Central memory CD8-positive, alpha-beta T cell (primary cell): Measurements from ENCODE around the gene TEAD1.

ENCODE experiments used
- ATAC-seq: fragments of 150-1000 bp; cut with Tn5 transposase; replicated peaks from 2 replicates; pipeline ENCODE4 v1.10.0; 2022; ENCODE audit warnings: mild to moderate bottlenecking, moderate FRiP score, moderate number of reproducible peaks; ENCODE audit not compliant: poor library complexity, severe bottlenecking; ENCODE audit errors: extremely low read depth
- DNase-seq, 2 donors: peaks; one replicate each; pipeline ENCODE4 v3.0.0; 2021; ENCODE audit warnings: low spot score in 2 of 2
- H3K27ac Mint-ChIP-seq: one replicate; pipeline ENCODE4 v1.8.0; 2022; ENCODE audit warnings: low read depth, mild to moderate bottlenecking, moderate library complexity, mixed read lengths
- H3K27me3 Mint-ChIP-seq: one replicate; pipeline ENCODE4 v1.8.0; 2022; ENCODE audit warnings: mixed read lengths
- H3K36me3 Mint-ChIP-seq: one replicate; pipeline ENCODE4 v1.8.0; 2022; ENCODE audit warnings: mild to moderate bottlenecking, moderate library complexity, mixed read lengths; ENCODE audit not compliant: insufficient read depth
- H3K4me1 Mint-ChIP-seq: one replicate; pipeline ENCODE4 v1.8.0; 2022; ENCODE audit warnings: mixed read lengths
- H3K4me3 Mint-ChIP-seq: one replicate; pipeline ENCODE4 v1.8.0; 2022; ENCODE audit warnings: mild to moderate bottlenecking, moderate library complexity, mixed read lengths
- H3K9me3 Mint-ChIP-seq: one replicate; pipeline ENCODE4 v1.8.0; 2022; ENCODE audit warnings: mixed read lengths

The TEAD1 gene

GRCh38 chr11:12789054-12789453, 114.8 kb downstream of the TEAD1 start:
- no peaks in the 10 kb centered on the region for H3K36me3 Mint-ChIP-seq
- H3K27ac Mint-ChIP-seq = no peak overlapping the region
- no peak for ATAC-seq
- no peaks in the 10 kb centered on the region for H3K4me1 Mint-ChIP-seq
- H3K4me3 Mint-ChIP-seq = no peak overlapping the region
- H3K27me3 Mint-ChIP-seq = peaks cover 6% of the 10 kb centered on the region
- no peaks in the 10 kb centered on the region for H3K9me3 Mint-ChIP-seq
- DNase-seq = no peak

DNA sequence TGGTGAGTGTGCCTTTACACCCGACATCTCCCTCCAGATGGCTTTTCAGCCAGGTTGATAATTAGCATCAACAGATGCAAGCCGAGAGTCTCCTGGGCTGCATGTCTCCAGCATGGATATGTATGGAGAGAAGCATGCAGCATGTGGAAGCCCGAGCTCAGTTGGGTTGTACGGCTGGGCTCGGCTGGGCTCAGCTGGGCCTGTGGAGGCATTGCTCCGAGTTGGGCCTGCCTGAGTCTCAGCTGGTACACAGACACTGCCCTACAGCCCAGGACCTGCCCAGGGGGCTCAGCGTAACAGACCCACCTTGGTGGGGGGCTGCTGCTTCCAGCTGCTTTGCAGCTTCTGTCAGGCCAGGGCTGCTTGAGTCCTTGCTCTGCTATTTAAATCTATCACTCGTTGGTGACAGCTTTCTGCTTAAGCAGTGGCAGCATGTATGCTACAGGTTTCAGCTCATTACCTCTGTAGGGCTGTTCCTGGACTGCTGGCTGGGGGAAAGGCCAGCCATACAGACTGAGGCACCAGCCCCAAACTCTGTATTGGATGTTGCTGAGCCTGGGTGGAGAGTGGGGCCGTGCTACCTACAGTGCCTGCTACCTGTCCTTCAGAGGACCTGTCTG, 115.5 kb downstream of the TEAD1 start:
- Mint-ChIP-seq H3K36me3 (no peaks in the 10 kb centered on the region), H3K4me1 (no peaks in the 10 kb centered on the region), H3K9me3 (no peaks in the 10 kb centered on the region), H3K27me3 (no peaks in the 10 kb centered on the region), H3K27ac (no peak overlapping the region), H3K4me3 (no peak overlapping the region)
- no peak for ATAC-seq
- DNase-seq = no peak

- no peaks in the 10 kb centered on the region for H3K36me3 Mint-ChIP-seq
- no peaks in the 10 kb centered on the region for H3K4me1 Mint-ChIP-seq
- DNase-seq (no peak), ATAC-seq (no peak)
- H3K4me3 Mint-ChIP-seq = no peak overlapping the region
- H3K27ac Mint-ChIP-seq = no peak overlapping the region
- peaks cover 8% of the 10 kb centered on the region for H3K27me3 Mint-ChIP-seq
- no peaks in the 10 kb centered on the region for H3K9me3 Mint-ChIP-seq
Observed at GRCh38 chr11:12790861-12791616, 116.8 kb downstream of the TEAD1 start.

DNA sequence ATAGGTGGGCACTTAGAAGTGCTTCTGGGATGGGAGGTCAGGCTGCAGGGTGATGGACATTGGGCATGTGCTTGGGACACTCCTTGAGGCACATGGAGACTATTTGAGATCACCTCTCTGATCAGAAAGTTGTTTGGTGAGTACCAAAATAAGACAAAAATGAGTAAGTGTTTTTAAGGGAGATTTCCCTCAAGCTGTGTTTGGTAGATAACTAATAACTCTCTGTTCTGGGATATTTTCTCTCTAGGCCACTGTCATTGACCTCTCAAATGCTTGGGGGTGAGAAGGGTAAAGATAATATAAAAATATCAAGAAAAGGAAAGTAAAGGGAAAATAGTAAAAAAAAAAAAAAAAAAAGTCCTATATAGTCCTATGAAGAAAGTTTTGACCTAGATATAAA, 117.8 kb downstream of the TEAD1 start:
- Mint-ChIP-seq H3K27ac (no peak overlapping the region), H3K9me3 (no peaks in the 10 kb centered on the region), H3K27me3 (peaks cover 12% of the 10 kb centered on the region), H3K36me3 (no peaks in the 10 kb centered on the region), H3K4me3 (no peak overlapping the region), H3K4me1 (no peaks in the 10 kb centered on the region)
- ATAC-seq = no peak
- DNase-seq = no peak

DNA sequence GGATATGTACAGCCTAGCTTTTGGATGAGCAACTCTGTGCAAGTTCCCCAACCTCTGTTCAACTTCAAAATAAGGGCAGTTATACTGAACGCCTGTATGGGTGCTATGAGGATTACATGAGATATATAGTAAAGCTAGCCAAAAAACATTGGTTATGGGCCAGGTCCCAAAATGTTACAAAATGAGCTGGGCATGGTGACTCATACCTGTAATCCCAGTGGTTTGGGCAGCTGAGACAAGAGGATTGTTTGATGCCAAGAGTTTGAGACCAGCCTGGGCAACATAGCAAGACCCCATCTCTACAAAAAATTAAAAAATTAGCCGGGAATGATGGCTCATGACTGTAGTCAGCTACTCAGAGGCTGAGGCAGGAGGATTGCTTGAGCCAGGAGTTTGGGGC, 118.4 kb downstream of the TEAD1 start:
- no peak for DNase-seq
- no peak overlapping the region for H3K27ac Mint-ChIP-seq
- H3K36me3 Mint-ChIP-seq = no peaks in the 10 kb centered on the region
- no peak overlapping the region for H3K4me3 Mint-ChIP-seq
- H3K4me1 Mint-ChIP-seq = no peaks in the 10 kb centered on the region
- H3K9me3 Mint-ChIP-seq = no peaks in the 10 kb centered on the region
- ATAC-seq = no peak
- peaks cover 18% of the 10 kb centered on the region for H3K27me3 Mint-ChIP-seq

- Mint-ChIP-seq H3K36me3 (no peaks in the 10 kb centered on the region), H3K9me3 (no peaks in the 10 kb centered on the region), H3K27me3 (peaks cover 23% of the 10 kb centered on the region), H3K4me3 (no peak overlapping the region), H3K4me1 (no peaks in the 10 kb centered on the region), H3K27ac (no peak overlapping the region)
- DNase-seq = no peak
- no peak for ATAC-seq
Observed at GRCh38 chr11:12793065-12793464, 118.8 kb downstream of the TEAD1 start.

GRCh38 chr11:12793506-12793905, 119.3 kb downstream of the TEAD1 start:
- H3K36me3 Mint-ChIP-seq = no peaks in the 10 kb centered on the region
- no peak for ATAC-seq
- no peak for DNase-seq
- H3K9me3 Mint-ChIP-seq = no peaks in the 10 kb centered on the region
- no peak overlapping the region for H3K27ac Mint-ChIP-seq
- peaks cover 27% of the 10 kb centered on the region for H3K27me3 Mint-ChIP-seq
- no peak overlapping the region for H3K4me3 Mint-ChIP-seq
- H3K4me1 Mint-ChIP-seq = no peaks in the 10 kb centered on the region

GRCh38 chr11:12794576-12795230, 120.5 kb downstream of the TEAD1 start:
- H3K4me1 Mint-ChIP-seq = no peaks in the 10 kb centered on the region
- H3K4me3 Mint-ChIP-seq = no peak overlapping the region
- no peaks in the 10 kb centered on the region for H3K9me3 Mint-ChIP-seq
- ATAC-seq (no peak), DNase-seq (no peak)
- H3K36me3 Mint-ChIP-seq = no peaks in the 10 kb centered on the region
- peaks cover 39% of the 10 kb centered on the region for H3K27me3 Mint-ChIP-seq
- no peak overlapping the region for H3K27ac Mint-ChIP-seq

DNA sequence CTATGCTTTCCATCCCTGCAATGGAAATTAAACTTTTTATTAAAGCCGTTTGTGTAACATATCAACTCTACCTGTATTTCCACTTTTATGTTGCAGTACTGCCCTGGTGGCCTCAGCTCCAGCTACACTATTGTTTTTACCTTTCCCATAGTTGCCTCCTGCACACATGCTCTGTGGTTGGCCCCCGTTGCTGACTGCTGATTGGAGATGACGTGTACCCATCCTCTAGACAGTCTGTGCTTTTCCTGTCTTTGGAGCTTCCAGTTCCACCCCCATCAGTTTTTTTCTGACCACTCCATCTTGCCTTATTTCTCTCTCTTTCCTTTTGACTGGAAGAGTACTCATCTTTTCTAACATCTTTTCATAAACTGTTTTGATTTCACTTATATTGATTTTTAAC, 123.8 kb downstream of the TEAD1 start:
- Mint-ChIP-seq H3K27me3 (peaks cover 71% of the 10 kb centered on the region), H3K27ac (no peak overlapping the region), H3K9me3 (no peaks in the 10 kb centered on the region), H3K36me3 (no peaks in the 10 kb centered on the region), H3K4me1 (no peaks in the 10 kb centered on the region), H3K4me3 (no peak overlapping the region)
- ATAC-seq = no peak
- no peak for DNase-seq

GRCh38 chr11:12798609-12799011, 124.4 kb downstream of the TEAD1 start:
- no peak for ATAC-seq
- Mint-ChIP-seq H3K4me3 (no peak overlapping the region), H3K9me3 (no peaks in the 10 kb centered on the region), H3K36me3 (no peaks in the 10 kb centered on the region), H3K4me1 (no peaks in the 10 kb centered on the region), H3K27ac (no peak overlapping the region), H3K27me3 (peaks cover 77% of the 10 kb centered on the region)
- DNase-seq = no peak

DNA sequence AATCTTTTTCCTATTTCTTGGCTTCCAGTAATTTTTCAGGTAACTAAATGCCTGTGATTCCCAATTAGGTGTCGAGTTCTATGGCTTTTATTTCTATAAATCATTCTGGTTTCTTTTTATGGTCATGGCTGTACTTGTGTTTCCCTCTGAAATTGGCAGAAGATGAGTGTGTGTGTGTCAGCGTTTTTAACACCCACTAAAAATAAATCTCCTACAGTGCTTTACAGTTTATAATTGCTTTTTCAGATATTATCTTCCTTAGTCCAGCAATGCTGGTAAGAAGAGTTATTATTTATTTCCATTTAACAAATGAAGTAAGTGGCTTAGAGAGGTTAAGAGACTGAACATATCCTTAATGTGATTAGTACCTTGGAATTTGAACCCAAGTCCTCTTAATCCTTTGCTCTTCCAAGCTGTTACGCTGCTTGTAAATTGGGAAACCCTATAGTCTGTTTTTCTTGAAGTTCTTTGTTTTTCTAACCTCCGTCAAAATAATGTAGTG, 125.2 kb downstream of the TEAD1 start:
- Mint-ChIP-seq H3K36me3 (no peaks in the 10 kb centered on the region), H3K27me3 (peaks cover 84% of the 10 kb centered on the region), H3K27ac (no peak overlapping the region), H3K4me1 (no peaks in the 10 kb centered on the region), H3K4me3 (no peak overlapping the region), H3K9me3 (no peaks in the 10 kb centered on the region)
- ATAC-seq (no peak), DNase-seq (no peak)

GRCh38 chr11:12800032-12800671, 125.9 kb downstream of the TEAD1 start:
- H3K27me3 Mint-ChIP-seq = peaks cover 92% of the 10 kb centered on the region
- ATAC-seq = no peak
- no peak for DNase-seq

More at GRCh38 chr11:12800032-12800671, 125.9 kb downstream of the TEAD1 start:
- no peaks in the 10 kb centered on the region for H3K4me1 Mint-ChIP-seq
- H3K27ac Mint-ChIP-seq = no peak overlapping the region
- H3K4me3 Mint-ChIP-seq = no peak overlapping the region
- H3K36me3 Mint-ChIP-seq = no peaks in the 10 kb centered on the region
- H3K9me3 Mint-ChIP-seq = no peaks in the 10 kb centered on the region
